Measurements from ENCODE around the gene UCK1.
"Not testable (repeated sequence)": the region's sequence is repeated elsewhere in the genome, so short reads cannot be mapped to it uniquely, and the experiment has no call there.

The UCK1 gene

DNA sequence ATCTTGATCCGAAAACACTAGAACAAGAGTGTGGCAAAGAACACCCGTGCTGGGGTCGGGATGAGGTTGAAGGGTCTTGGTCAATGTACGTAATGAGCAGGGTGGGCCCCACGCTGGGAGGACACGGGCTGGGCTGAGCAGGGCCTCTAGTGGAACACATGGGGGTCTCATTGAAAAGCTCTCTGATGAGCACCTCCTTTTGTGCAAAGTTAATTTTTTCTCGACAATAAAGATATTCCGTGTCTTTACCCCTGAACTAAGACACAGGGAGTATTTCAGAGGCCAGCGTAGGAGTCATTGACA, 8.0 kb downstream of the UCK1 start:
- DNase-seq = no peak

GRCh38 chr9:131522257-131523085, 8.6 kb downstream of the UCK1 start:
- DNase-seq = no peak

- no peak for DNase-seq
Measured at GRCh38 chr9:131521822-131522221, 9.2 kb downstream of the UCK1 start.

- DNase-seq = no peak
Measured at GRCh38 chr9:131521203-131521602, 9.9 kb downstream of the UCK1 start.

DNA sequence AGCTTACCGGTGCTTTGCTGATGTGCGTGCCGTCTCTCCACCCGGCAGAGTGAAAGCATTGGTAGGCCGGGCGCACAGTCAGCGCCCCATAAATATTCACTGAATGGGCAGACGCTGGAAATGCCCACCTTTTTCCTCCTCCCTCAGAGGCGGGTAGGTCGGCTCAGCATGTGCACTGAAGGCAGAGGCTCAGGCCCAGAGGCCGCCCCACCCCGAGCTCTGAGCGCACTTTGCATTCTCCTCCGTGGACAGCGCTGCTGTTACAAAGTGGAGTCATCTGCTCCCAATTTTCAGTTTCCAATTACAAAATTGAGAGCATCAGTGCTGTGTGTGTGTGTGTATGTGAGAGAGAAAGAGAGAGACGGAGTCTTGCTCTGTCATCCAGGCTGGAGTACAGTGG, 10.6 kb downstream of the UCK1 start:
- no peak for DNase-seq

DNA sequence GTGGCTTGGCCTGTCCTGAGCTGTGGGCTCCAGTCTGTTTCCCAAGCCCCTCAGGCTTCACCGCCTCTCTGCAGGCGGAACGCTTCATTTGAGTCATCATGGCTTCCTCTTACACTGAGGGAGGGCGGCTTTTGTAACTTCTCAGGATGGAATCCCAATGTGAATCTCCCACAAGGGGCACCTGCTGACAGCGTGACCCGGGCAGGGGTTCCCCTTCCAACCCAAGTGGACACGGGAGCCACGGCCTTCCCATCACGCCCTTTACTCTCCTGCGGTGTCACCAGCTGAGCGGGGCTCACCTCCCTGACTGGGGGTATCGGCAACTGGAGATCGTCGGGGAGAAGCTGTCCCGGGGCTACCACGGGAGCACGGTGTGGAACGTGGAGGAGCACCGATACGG, 12.5 kb downstream of the UCK1 start:
- DNase-seq = no peak

GRCh38 chr9:131517761-131518190, 13.3 kb downstream of the UCK1 start:
- DNase-seq = no peak

DNA sequence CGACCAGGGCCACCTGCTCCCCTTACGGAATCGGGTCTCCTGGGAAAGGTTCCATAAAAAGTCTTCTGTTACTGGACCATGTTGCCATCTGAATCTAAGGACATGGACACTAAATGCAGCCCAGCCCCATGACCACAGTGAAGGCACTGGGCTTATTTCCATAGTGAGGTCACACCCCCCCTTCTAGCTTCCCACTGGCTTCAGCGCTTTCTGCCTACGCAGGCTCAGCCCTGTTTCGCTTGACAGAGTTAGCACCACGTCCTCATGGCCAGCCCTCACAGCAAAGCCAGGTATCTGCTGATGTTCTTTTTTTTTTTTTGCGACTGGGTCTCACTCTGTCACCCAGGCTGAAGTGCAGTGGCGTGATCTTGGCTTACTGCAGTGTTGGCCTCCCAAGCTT, 14.1 kb downstream of the UCK1 start:
- DNase-seq = no peak

- no peak for DNase-seq
Measured at GRCh38 chr9:131516100-131516499, 15.0 kb downstream of the UCK1 start.

- not testable (repeated sequence) for DNase-seq
Measured at GRCh38 chr9:131515559-131516031, 15.5 kb downstream of the UCK1 start.

DNA sequence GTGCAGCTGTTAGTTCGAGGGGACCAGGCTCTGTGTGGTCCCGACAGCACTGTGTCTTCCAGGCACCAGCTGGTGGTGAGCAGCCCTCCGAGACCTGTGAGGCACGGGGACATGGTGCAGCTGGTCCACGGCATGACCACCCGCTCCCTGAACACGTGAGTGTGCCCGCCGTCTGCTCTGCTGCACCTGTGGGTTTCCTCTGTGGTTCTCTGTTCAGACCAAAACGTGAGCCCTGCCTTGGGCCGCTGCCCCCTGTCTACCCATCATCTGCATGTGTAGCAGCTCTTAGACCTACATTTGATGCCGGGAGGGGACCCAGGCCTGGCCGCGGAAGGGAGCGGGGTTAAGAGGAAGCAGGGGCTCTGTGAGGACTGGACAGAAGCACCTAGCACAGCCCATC, 17.9 kb downstream of the UCK1 start:
- no peak for DNase-seq

DNA sequence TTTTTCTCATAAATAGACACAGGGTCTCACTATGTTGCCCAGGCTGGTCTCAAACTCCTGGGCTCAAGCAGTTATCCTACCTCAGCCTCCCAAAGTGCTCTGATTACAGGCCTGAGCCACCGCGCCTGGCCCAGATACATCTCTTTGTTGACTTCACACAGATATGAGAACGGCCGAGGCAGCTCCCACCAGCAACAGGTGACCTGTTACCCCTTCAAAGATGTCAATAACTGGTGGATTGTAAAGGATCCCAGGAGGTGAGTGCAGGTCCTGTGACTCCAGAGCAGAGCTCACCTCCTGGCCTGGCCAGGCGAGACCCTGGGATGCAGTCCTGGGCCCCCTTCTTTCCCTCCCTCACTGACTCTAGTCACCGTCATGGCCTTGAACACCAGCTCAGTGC, 19.2 kb downstream of the UCK1 start:
- DNase-seq = no peak

- DNase-seq = no peak
Measured at GRCh38 chr9:131511416-131511815, 19.6 kb downstream of the UCK1 start.

GRCh38 chr9:131505012-131505411, 26.1 kb downstream of the UCK1 start:
- no peak for DNase-seq

- no peak for DNase-seq
Measured at GRCh38 chr9:131503626-131504465, 27.2 kb downstream of the UCK1 start.

GRCh38 chr9:131502781-131503625, 28.1 kb downstream of the UCK1 start, which contains the start of gene POMT1:
Gene POMT1 (plus strand): TSS chr9:131502918. CDS start chr9:131504219, 1,301 bp downstream.
- DNase-seq = no peak

DNA sequence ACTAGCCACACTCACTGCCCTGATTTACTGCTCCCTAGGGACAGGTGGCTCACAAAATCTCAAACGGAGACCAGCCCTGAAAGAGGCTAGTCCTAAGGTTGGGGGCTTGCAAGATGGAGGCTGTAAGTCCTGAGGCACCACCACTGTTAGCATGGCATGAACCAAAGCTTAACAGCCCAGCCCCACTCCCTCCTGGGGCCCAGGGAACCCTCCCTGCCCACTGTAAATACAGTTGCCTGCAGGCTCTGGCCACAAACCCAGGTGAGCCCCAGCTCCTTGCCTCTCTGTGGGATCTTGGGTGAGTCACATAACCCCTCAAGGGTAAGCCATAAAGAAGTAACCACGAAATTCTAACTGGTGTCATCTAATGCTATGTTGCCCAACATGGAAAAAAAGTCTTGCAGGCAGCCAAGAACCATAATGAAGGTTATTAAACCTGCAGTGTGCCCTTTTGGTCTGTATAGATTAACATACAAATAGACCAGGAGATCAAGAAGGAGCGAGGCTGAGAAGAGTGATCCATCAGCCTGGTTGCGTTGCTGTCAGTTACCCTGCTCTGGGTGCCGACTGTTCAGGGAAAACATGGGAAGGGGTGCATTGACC, 30.0 kb downstream of the UCK1 start:
- peak; percentile 30 for DNase-seq

GRCh38 chr9:131500377-131500776, 30.7 kb downstream of the UCK1 start:
- no peak for DNase-seq

GRCh38 chr9:131499254-131499767, 31.8 kb downstream of the UCK1 start:
- DNase-seq = no peak

- DNase-seq = no peak
Measured at GRCh38 chr9:131496844-131497405, 34.1 kb downstream of the UCK1 start.

GRCh38 chr9:131495785-131496184, 35.3 kb downstream of the UCK1 start:
- no peak for DNase-seq

DNA sequence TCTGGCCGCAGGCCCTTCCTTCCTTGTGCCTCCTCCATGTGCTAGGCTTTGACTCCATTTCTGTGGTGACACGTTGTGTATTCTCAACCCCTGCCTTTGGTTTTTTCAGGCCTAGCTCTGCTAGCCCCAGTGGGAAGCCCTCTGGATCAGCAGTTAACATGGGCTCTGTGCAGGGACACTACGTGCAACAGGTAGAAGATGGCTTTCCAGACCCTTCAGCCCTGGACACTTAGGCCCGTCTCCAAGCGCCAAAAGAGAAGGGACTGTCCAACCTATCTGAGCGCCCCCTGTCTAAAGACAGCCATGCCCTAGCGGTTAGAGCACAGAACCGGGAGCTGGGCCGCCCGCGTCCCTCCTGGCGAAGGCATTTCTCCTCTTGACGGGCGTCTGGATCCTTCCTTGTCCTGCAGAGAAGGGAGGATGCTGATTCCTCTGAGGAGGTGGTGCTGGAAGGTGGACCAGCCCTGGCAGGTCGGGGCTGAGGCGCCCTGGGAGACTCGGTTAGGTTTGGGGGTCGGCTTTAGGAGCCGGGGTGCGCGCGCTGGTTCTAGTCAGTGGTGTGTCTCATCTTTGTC, 36.7 kb downstream of the UCK1 start:
- DNase-seq = no peak

Measured in SIG-M5 (cell line).